Umbilical cord (tissue), 2 donors: ENCODE measurements around the gene TAOK3. TPM values are rescaled to one million over a fixed set of nuclear protein-coding genes. Genes with fewer than 3 reads are reported as not detected.
A peak's percentile ranks its signal among the peaks of the same experiment; 100 is the strongest.
"Not testable (repeated sequence)": the region's sequence is repeated elsewhere in the genome, so short reads cannot be mapped to it uniquely, and the experiment has no call there.

ENCODE experiments used
- DNase-seq: peaks from one replicate; pipeline ENCODE4 v3.0.0-alpha.2; 2015; ENCODE audit warnings: low spot score
- total RNA-seq: library from RNA; depleted of rRNA; stranded (reverse); fragments of >200 nt; gene quantifications from one replicate; pipeline ENCODE4 v1.2.3, GENCODE V29; 2014; ENCODE audit warnings: low replicate concordance; ENCODE audit not compliant: insufficient read depth

TAOK3 gene
- 43.6 TPM for total RNA-seq

DNA sequence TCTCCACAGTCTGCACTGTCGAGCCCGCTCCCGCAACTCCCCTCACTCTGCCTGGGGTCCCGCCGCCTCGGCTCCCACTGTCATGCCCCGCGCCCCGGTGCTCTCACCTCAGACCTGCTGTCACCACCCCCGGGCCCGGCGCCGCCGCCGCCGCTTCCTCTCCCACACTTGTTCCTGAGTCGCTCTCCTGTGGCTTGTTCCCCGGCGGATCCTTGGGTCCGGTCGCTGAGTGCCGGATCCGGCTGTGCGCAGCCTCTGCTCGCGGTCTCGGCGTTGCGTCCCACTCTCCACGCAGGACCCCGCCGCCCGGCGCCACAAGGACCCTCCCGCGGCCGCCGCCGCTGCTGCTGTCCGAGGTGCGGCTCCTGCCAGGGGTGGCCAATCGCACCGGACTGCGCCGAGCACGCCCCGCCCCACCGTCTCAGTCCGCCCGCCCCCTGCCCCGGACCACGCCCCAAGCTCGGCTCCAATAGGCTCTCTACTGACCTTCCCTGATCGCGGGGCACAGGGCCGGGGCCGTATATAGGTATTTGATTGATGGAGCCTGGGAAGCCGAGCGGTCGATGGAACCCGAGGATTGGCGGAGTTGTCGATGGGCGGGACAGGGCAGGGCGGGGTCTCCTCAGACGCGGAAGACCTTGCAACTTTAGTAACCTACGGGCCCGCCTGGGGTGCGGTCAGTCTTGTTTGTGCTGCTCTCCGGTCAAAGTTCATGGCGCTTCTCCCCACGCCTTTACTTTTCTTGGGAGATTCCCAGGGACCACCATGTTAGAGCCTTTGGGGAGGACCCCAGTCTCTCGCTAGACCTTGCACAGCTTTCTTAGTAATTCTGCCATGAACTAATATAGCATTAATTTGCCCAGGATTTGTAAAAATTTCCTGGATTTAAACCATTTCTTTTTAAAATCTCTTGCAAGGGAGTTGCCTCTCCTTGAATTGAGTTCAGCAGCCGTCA, at the start of gene TAOK3:
TSS of gene TAOK3 (minus strand) at position 367 of the 955 bp plus-strand sequence. CDS start 117,340 bp downstream, outside the sequence.
- peak; percentile 99 for DNase-seq

DNA sequence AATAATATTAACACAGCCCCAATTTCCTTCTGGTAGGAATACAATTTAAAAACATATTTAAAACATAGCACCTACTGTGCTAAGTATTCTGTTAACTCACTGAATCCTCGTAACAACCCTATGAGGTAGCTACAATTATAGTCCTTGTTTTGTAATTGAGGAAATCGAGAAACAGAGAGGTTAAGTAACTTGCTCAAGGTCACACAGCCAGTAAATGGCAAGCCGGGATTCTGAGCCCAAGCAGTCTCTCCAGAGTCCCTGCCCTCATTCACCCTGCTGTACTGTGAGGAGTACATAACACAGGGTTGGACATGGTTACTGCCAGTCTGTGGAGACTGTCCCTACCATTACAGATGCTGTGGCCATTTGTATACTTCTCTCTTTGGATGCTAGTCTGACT, 48.0 kb upstream of the TAOK3 start:
- no peak for DNase-seq

GRCh38 chr12:118418385-118419057, 45.8 kb upstream of the TAOK3 start:
- DNase-seq: no peak

DNA sequence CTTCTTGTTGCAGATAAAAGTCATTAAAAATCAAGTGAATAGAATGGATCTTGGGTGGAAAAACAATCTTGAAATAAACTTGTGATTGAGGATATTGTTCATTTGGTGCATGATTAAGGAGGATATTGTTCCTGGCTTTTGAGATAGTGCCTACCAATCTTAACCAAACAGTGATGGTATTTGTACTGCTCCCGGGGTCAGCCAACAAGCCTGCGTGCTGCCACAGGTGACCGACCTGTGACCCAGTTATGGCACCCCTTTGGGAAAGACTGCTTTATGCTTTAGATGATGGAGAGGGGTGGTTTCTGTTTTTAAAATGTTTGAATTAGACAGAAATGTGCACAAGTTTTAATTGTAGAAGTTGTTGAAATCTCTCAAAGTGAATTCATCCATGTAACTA, 45.2 kb upstream of the TAOK3 start:
- no peak for DNase-seq

DNA sequence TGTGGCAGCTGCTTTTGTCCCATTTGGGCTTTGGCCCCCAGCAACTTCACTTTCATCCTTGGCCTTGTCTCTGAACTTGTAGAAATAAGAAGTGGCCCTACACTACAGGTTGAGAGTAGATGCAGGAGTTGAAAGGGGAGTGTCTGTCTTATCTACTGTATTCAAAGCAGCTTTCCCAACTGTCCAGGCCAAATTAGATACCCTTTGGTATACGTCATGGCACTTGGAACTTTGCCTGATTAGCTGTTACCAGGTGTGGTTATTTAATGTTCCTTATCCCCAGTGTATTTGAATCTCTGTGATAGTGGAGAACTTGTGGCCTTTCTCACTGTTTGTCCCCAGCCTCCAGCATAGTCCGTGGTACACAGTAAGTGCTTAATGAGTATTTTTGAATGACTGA, 37.1 kb upstream of the TAOK3 start:
- no peak for DNase-seq

- not testable (repeated sequence) for DNase-seq
Measured at GRCh38 chr12:118408241-118408640, 35.5 kb upstream of the TAOK3 start.

DNA sequence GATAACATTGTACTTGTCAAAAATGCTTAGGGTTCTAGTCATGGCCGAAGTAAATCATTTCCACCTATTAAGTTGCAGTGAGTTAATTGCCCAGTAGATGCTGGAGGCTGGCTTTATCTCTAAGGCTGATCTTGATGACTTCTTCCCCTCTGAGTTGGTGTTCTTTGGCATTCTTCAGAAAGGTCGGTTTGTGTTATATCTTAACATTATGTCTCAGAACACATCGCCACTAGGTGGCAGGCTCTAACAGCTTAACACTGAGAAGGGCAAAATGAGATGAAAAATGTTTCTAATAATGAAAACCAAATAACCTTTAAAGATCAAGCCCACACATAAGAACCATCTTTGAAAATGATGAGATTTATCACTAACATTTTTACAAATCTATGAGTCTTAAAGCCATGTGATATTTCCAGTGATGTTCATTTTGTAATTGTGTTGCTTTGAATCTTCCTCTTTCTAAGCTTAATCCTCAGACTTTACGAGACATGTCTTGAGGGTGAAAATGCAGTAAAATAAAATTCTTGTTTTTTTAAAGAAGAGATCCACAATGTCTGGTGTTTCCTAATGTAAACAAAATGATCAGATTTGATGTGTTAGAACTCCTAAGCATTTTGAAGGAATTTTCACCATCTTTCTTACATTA, 32.3 kb upstream of the TAOK3 start:
- DNase-seq: peak; percentile 47

DNA sequence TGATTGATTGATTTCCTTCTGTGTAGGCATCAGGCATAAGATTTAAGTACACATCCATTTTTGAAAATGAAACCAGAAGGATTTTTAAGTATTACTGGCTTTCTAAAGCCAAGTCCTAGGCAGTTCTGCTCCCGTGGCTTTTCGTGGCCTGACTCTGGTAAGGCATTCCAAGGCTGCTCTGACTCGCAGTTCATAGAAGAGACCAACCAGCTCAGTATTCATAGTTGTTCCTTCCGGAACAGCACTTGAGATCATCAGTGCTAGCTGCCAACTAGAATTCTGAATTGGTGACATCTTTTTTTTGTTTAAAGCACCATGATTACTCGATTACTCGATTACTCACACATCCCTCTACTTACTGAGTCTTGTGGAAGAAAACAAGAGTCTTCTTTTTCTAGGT, 29.5 kb upstream of the TAOK3 start:
- DNase-seq: no peak

DNA sequence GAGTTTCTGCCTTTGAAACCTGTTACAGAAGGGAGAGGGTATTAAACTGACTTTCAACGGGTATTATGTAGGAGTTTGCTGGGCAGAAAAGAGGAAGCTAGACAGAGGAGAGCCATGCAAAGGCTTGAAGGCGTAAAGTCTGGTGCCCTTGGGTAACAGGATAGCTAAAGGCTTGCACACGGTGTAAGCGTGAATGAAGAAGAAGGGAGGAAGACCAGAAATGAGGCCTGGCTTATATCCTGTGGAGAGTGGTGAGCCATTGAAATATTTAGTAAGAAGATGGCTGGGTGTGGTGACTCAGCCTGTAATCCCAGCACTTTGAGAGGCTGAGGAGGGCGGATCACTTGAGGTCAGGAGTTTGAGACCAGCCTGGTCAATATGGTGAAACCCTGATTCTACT, 26.2 kb upstream of the TAOK3 start:
- no peak for DNase-seq

DNA sequence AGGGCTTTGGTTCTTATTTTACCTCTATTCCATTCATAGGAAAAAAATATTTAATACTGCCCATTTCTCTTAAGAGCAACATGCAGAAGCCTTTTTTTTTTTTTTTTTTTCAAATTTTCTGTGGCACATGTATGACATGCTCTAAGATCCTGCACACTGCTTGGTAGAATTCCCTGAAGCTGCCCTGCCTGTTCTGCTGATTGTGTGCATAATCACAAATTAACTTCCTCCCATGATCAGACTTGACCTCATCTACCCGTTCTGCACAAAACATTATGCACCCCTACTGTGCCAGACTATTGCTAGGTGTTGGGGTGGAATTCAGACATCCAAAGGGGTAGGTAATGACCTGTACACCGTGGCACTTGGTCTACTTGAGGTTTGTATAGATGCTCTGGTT, 25.8 kb upstream of the TAOK3 start:
- no peak for DNase-seq

DNA sequence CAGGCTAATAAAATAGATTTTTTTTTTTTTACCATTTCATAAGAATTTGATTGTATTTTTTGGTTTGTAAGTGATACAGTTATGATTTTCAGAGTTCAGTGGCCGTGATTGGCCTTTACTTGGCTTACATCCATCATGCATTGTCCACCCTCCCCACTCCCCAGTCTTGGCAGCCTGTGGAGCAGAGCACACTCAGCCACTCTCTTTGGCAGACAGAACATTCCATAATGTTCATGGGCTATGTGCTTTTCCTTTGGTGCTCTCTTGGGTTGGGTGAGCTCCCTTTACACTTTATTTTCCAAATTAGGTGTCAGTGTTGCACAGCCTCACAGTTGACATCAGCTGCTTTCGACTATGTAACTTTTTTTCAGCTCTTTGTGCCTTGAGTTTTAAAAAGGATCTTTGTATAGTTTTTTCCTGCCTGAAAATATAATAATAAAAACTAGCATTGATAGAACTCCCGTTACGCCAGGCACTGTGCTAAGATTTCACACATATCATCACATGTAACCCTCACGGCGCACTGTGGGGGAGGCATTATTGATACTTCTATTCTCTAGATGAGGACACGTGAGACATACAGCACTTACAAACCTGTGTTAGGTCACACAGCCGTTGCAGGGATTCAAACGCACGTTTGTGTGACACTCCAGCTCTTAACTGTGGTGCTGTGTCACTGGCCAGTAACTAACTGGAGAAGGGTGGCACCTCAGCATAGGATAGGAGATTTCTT, 25.2 kb upstream of the TAOK3 start:
- no peak for DNase-seq

GRCh38 chr12:118391836-118392235, 19.1 kb upstream of the TAOK3 start:
- no peak for DNase-seq

- DNase-seq: no peak
Measured at GRCh38 chr12:118391424-118391823, 18.7 kb upstream of the TAOK3 start.

DNA sequence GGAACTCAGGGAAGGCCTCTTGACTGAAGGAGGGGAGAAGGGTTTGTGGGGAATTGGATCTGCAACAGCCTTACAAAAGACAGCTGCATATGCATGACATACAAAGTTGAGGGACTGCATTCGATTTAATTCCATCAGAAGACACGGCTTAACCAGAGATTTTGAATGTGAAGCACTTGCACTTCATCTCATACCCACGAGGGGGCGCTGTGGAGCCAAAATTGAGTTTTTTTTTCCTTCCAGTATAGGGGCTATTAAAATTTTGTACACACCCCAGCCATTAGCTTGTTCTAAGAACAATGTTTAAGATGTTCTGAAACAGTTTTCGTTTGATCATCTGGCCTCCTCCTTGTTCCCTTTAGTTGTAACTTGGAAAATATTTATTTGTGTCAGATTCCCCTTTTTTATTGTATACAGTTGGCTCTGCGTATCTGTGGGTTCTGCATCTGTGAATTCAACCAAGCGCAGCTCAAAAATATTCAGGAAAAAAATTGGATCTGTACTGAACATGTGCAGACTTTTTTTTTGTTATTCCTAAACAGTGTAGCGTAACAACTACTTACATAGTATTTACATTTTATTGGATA, 5.3 kb upstream of the TAOK3 start:
- DNase-seq: peak; percentile 65

GRCh38 chr12:118377021-118377883, 4.5 kb upstream of the TAOK3 start:
- DNase-seq: no peak

- DNase-seq: peak; percentile 88
Measured at GRCh38 chr12:118376089-118377020, 3.6 kb upstream of the TAOK3 start, which contains the start of gene SUDS3. Gene SUDS3 (plus strand): TSS chr12:118376555. CDS start chr12:118376692, 137 bp downstream.

DNA sequence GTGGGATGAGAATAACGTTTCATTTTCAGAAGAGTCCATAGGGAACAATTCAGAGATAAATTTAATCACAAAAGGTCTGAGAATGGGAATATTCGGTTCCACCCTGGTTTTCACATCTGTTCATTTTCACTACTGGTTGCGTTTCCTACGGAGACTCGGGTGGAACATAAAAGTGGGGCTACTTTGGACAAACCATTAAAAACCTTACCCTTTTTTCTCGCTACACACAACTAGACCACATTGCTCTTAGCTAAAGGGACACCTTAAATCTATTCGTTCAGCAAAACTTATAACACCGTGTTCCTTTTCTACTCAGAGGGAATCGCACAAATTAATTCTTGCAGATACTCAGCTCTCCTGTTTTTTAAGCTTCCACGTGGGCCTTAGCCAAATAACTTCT, 2.6 kb upstream of the TAOK3 start:
- no peak for DNase-seq

- DNase-seq: no peak
Measured at GRCh38 chr12:118374909-118375308, 2.2 kb upstream of the TAOK3 start.
